OCI-LY1 (cell line): ENCODE data around the gene PRKAR1A.

Experiments used
- EZH2 ChIP-seq: fragments of 200-600 bp; sonication (generic), shearing (Covaris generic); IDR thresholded peaks from 2 replicates; pipeline ENCODE4 v1.8.0; 2017; ENCODE audit warnings: borderline replicate concordance, mixed run types, mild to moderate bottlenecking, antibody characterized with exemption, low read length, moderate library complexity, mixed read lengths
- TF ChIP-seq, protein P1 (sequence below): fragments of 200-600 bp; sonication (generic), shearing (Covaris generic); IDR thresholded peaks from 2 replicates; pipeline ENCODE4 v1.5.1; 2017; ENCODE audit warnings: mild to moderate bottlenecking, antibody characterized with exemption, low read length, moderate library complexity, mixed read lengths

DNA sequence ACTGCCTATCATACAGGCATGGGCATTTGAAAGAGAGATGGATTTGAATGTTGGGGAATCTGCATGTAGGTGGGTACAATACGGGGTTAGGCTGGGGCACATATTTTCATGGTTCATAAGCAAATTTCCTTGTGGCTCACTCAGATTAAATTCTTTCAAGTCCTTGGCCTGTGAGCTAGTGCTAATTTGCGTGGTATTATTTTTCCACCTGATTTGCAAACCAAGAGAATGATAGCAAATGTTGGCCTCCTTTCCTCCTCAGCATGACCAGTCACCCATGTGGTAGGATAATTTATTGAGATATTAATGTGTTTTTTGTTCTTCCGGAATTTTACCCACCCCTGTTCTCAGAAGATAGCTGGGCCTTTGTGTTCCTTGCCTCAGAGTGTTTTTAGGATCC, 66.0 kb downstream of the PRKAR1A start:
- TF ChIP-seq, protein P1, sequence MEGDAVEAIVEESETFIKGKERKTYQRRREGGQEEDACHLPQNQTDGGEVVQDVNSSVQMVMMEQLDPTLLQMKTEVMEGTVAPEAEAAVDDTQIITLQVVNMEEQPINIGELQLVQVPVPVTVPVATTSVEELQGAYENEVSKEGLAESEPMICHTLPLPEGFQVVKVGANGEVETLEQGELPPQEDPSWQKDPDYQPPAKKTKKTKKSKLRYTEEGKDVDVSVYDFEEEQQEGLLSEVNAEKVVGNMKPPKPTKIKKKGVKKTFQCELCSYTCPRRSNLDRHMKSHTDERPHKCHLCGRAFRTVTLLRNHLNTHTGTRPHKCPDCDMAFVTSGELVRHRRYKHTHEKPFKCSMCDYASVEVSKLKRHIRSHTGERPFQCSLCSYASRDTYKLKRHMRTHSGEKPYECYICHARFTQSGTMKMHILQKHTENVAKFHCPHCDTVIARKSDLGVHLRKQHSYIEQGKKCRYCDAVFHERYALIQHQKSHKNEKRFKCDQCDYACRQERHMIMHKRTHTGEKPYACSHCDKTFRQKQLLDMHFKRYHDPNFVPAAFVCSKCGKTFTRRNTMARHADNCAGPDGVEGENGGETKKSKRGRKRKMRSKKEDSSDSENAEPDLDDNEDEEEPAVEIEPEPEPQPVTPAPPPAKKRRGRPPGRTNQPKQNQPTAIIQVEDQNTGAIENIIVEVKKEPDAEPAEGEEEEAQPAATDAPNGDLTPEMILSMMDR = no peak
- no peak for TF ChIP-seq EZH2
